Type B pancreatic cell (in vitro differentiated cells): ENCODE measurements around the gene PSME2. TPM values are rescaled to one million over a fixed set of nuclear protein-coding genes. Genes with fewer than 3 reads are reported as not detected.

ENCODE experiments used
- DNase-seq: peaks from one replicate; pipeline ENCODE4 v3.0.0; 2021; ENCODE audit warnings: mixed read lengths; ENCODE audit not compliant: unreplicated experiment; ENCODE audit errors: extremely low spot score
- H3K27ac Mint-ChIP-seq: 2 replicates; pipeline ENCODE4 v1.8.0; 2021; ENCODE audit warnings: mild to moderate bottlenecking, mixed read lengths
- H3K27me3 Mint-ChIP-seq: 2 replicates; pipeline ENCODE4 v1.8.0; 2021; ENCODE audit warnings: mixed read lengths
- H3K36me3 Mint-ChIP-seq: 2 replicates; pipeline ENCODE4 v1.8.0; 2021; ENCODE audit warnings: mixed read lengths
- H3K4me1 Mint-ChIP-seq: one replicate; pipeline ENCODE4 v1.8.0; 2021; ENCODE audit warnings: mixed read lengths; ENCODE audit not compliant: unreplicated experiment
- H3K4me3 Mint-ChIP-seq: 2 replicates; pipeline ENCODE4 v1.8.0; 2021; ENCODE audit warnings: mild to moderate bottlenecking, mixed read lengths
- H3K9me3 Mint-ChIP-seq: 2 replicates; pipeline ENCODE4 v1.8.0; 2021; ENCODE audit warnings: mixed read lengths
- CTCF ChIP-seq: fragments of 200-600 bp; sonication (generic); conservative IDR thresholded peaks from 2 replicates; pipeline ENCODE4 v1.5.0; 2021; ENCODE audit warnings: antibody characterized with exemption, mild to moderate bottlenecking
- total RNA-seq: library from RNA; stranded (reverse); gene quantifications from 2 replicates; pipeline ENCODE4 v1.2.1, GENCODE V29; 2021; ENCODE audit warnings: low replicate concordance

The PSME2 gene
- total RNA-seq, 1 donor from 2014 or later, result 155 TPM

GRCh38 chr14:24131549-24131966, 14.9 kb downstream of the PSME2 start:
- no peak for TF ChIP-seq CTCF
- no peak for DNase-seq
- H3K4me3 Mint-ChIP-seq, result no peak overlapping the region
- no peak overlapping the region for H3K27ac Mint-ChIP-seq
- H3K27me3 Mint-ChIP-seq, result no peaks in the 10 kb centered on the region
- H3K36me3 Mint-ChIP-seq, result no peaks in the 10 kb centered on the region
- no peaks in the 10 kb centered on the region for H3K9me3 Mint-ChIP-seq
- peaks cover 8% of the 10 kb centered on the region for H3K4me1 Mint-ChIP-seq

- Mint-ChIP-seq H3K4me3 (no peak overlapping the region), H3K36me3 (no peaks in the 10 kb centered on the region), H3K27ac (no peak overlapping the region), H3K9me3 (no peaks in the 10 kb centered on the region), H3K4me1 (peaks cover 7% of the 10 kb centered on the region), H3K27me3 (no peaks in the 10 kb centered on the region)
- TF ChIP-seq CTCF, result no peak
- no peak for DNase-seq
Measured at GRCh38 chr14:24130717-24131548, 15.5 kb downstream of the PSME2 start.

- Mint-ChIP-seq H3K27me3 (no peaks in the 10 kb centered on the region), H3K4me1 (peaks cover 4% of the 10 kb centered on the region), H3K9me3 (no peaks in the 10 kb centered on the region), H3K36me3 (no peaks in the 10 kb centered on the region), H3K4me3 (no peak within 1 kb of the TSS), H3K27ac (no peak within 1 kb of the TSS)
- DNase-seq, result no peak
- no peak for TF ChIP-seq CTCF
Measured at GRCh38 chr14:24130380-24130716, 16.1 kb downstream of the PSME2 start, which contains the start of gene FITM1. TSS of gene FITM1 (plus strand) at chr14:24130659. CDS start at chr14:24131564, 905 bp downstream.

DNA sequence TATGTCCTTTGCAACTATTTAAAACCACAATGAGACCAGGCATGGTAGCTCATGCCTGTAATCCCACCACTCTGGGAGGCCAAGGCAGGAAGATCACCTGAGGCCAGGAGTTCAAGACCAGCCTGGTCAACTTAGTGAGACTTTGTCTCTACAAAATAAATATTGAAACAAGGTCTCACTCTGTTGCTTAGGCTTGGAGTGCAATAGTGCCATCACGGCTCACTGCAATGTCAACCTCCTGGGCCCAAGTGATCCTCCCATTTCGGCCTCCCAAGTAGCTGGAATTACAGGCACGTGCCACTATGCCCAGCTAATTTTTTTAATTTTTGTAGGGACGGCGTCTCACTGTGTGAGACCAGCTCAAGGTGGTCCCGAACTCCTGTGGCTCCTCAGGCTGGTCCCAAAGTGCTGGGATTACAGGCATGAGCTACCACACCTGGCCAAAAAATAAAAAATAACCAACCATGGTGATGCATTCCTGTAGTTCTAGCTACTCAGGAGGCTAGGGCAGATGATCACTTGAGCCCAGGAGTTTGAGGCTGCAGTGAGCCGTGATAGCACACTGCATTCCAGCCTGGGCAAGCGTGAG, 16.9 kb downstream of the PSME2 start:
- H3K4me3 Mint-ChIP-seq, result no peak overlapping the region
- H3K27ac Mint-ChIP-seq, result no peak overlapping the region
- TF ChIP-seq CTCF, result no peak
- H3K36me3 Mint-ChIP-seq, result no peaks in the 10 kb centered on the region
- no peaks in the 10 kb centered on the region for H3K27me3 Mint-ChIP-seq
- no peaks in the 10 kb centered on the region for H3K4me1 Mint-ChIP-seq
- DNase-seq, result no peak
- no peaks in the 10 kb centered on the region for H3K9me3 Mint-ChIP-seq

DNA sequence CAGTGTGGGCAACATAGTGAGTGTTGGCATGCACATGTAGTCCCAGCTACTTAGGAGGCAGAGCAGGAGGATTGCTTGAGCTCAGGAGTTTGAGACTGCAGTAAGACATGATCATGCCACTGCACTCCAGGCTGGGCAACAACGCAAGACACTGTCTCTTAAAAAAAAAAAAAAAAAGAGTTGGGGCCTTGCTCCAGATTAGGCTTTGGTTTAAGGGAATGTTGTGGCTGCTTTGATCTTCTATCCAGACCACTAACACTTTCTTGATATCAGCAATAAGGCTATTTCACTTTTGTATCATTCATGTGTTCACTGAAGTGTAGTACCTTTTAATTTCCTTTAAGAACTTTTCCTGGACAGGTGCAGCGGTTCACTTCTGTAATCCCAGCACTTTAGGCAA, 18.7 kb downstream of the PSME2 start:
- Mint-ChIP-seq H3K9me3 (no peaks in the 10 kb centered on the region), H3K36me3 (peaks cover 8% of the 10 kb centered on the region), H3K4me1 (no peaks in the 10 kb centered on the region), H3K27me3 (no peaks in the 10 kb centered on the region), H3K27ac (no peak overlapping the region), H3K4me3 (no peak overlapping the region)
- no peak for TF ChIP-seq CTCF
- DNase-seq, result no peak
